K562 (cell line): ENCODE measurements around the gene CBFA2T3. TPM values are rescaled to one million over a fixed set of nuclear protein-coding genes. Genes with fewer than 3 reads are reported as not detected.

Experiments
- GTF2F1 ChIP-seq: IDR thresholded peaks from 2 replicates; pipeline ENCODE4 v1.6.1; 2011; ENCODE audit warnings: low read depth, low read length, improper control_type of control experiment
- HMG20B ChIP-seq: fragments of 250-450 bp; sonication (Bioruptor Pico); IDR thresholded peaks from 2 replicates; pipeline ENCODE4 v1.5.0; 2021; ENCODE audit warnings: mild to moderate bottlenecking
- ILK ChIP-seq: fragments of 450-650 bp; IDR thresholded peaks from 2 replicates; pipeline ENCODE4 v1.6.1; 2016; ENCODE audit warnings: missing genetic modification characterization, low read depth, mild to moderate bottlenecking, missing compliant biosample characterization, moderate library complexity, borderline replicate concordance
- KAT8 ChIP-seq: fragments of 450-650 bp; IDR thresholded peaks from 2 replicates; pipeline ENCODE4 v1.6.1; 2016; ENCODE audit warnings: low read depth, mild to moderate bottlenecking
- KDM2B ChIP-seq: fragments of 250-450 bp; sonication (Bioruptor Pico); IDR thresholded peaks from 2 replicates; pipeline ENCODE4 v1.8.0; 2021; ENCODE audit warnings: mild to moderate bottlenecking, moderate library complexity
- KLF1 ChIP-seq: fragments of 450-650 bp; IDR thresholded peaks from 2 replicates; pipeline ENCODE4 v1.6.1; 2016; ENCODE audit warnings: missing genetic modification characterization, missing compliant biosample characterization
- LCOR ChIP-seq: sonication (generic); formaldehyde crosslinking; IDR thresholded peaks from 2 replicates; pipeline ENCODE4 v1.8.0; 2022; ENCODE audit warnings: mild to moderate bottlenecking, missing genetic modification reagents
- MED1 ChIP-seq: sonication (generic); formaldehyde crosslinking; IDR thresholded peaks from 2 replicates; pipeline ENCODE4 v1.8.1; 2023; ENCODE audit warnings: missing genetic modification reagents, borderline replicate concordance
- PHF21A ChIP-seq: fragments of 450-650 bp; IDR thresholded peaks from 2 replicates; pipeline ENCODE4 v1.6.1; 2017; ENCODE audit warnings: low read depth, borderline replicate concordance
- POLR3A ChIP-seq: IDR thresholded peaks from 2 replicates; pipeline ENCODE4 v1.6.1; 2011; ENCODE audit warnings: borderline replicate concordance, mild to moderate bottlenecking, moderate library complexity; ENCODE audit not compliant: insufficient read length, insufficient read depth; ENCODE audit errors: extremely low read depth
- RFX7 ChIP-seq: fragments of 250-450 bp; sonication (Bioruptor Pico); IDR thresholded peaks from 2 replicates; pipeline ENCODE4 v1.5.1; 2021; ENCODE audit warnings: mild to moderate bottlenecking
- SFPQ ChIP-seq: fragments of 200-400 bp; formaldehyde crosslinking; IDR thresholded peaks from 2 replicates; pipeline ENCODE4 v1.6.1; 2017; ENCODE audit warnings: mild to moderate bottlenecking, low read depth, low read length, moderate library complexity
- SIX5 ChIP-seq, 2 experiments: IDR thresholded peaks; 2 replicates each; pipeline ENCODE4 v1.6.1; 2011; ENCODE audit warnings: low read length in 2 of 2, borderline replicate concordance in 1 of 2, low read depth in 1 of 2, mild to moderate bottlenecking in 1 of 2, moderate library complexity in 1 of 2; ENCODE audit not compliant: insufficient read depth in 1 of 2
- THRB ChIP-seq: fragments of 450-650 bp; formaldehyde crosslinking; conservative IDR thresholded peaks from 2 replicates; pipeline ENCODE4 v1.4.0; 2022; ENCODE audit warnings: mild to moderate bottlenecking, missing genetic modification characterization
- U2AF1 ChIP-seq: fragments of 200-400 bp; formaldehyde crosslinking; optimal IDR thresholded peaks from 2 replicates; pipeline ENCODE3; 2017; ENCODE audit warnings: mild to moderate bottlenecking, low read depth, low read length, moderate library complexity
- ZBTB17 ChIP-seq: fragments of 450-650 bp; formaldehyde crosslinking; IDR thresholded peaks from 2 replicates; pipeline ENCODE4 v1.4.0; 2020; ENCODE audit warnings: mild to moderate bottlenecking
- ZBTB2 ChIP-seq: fragments of 450-650 bp; IDR thresholded peaks from 2 replicates; pipeline ENCODE4 v1.6.1; 2016; ENCODE audit warnings: antibody characterized with exemption
- ZNF316 ChIP-seq: fragments of 450-650 bp; IDR thresholded peaks from 2 replicates; pipeline ENCODE4 v1.6.1; 2016
- ZNF76 ChIP-seq: fragments of 250-450 bp; sonication (Bioruptor Pico); IDR thresholded peaks from 2 replicates; pipeline ENCODE4 v1.4.0; 2020; ENCODE audit warnings: mild to moderate bottlenecking, moderate library complexity, borderline replicate concordance
- polyA plus RNA-seq, 8 experiments: library from polyadenylated mRNA; depleted of rRNA in 4 of 8; stranded (reverse) in 5 of 8; unstranded in 3 of 8; fragments of >200 nt; fragmentation: Nextera tagmentation in 2 of 8; fragmentation: Illumina TruSeq in 1 of 8; extraction: Ambion mirVana in 2 of 8; extraction: Trizol in 1 of 8; gene quantifications; 2 replicates each; pipeline versions ENCODE4 v1.2.1 to v1.2.3, GENCODE V29; 2011 to 2014; ENCODE audit warnings: inconsistent platforms in 1 of 8, missing spikeins in 1 of 8
- total RNA-seq, 7 experiments: library from RNA; depleted of rRNA in 6 of 7; stranded (reverse); fragments of >200 nt in 6 of 7; fragmentation: Illumina TruSeq in 2 of 7; extraction: Trizol in 2 of 7; gene quantifications; 2 replicates each; pipeline versions ENCODE4 v1.2.1 to v1.2.3, GENCODE V29; 2011 to 2021; ENCODE audit warnings: low replicate concordance in 1 of 7
- TF ChIP-seq, protein P1 (sequence below), 2 experiments: IDR thresholded peaks in 1 of 2; conservative IDR thresholded peaks in 1 of 2; 2 replicates each; pipeline ENCODE4 v1.6.1; 2016; ENCODE audit warnings: low read depth in 2 of 2, mild to moderate bottlenecking in 1 of 2, missing compliant biosample characterization in 1 of 2, missing genetic modification characterization in 1 of 2, moderate library complexity in 1 of 2
- TF ChIP-seq, protein P2 (sequence below): sonication (generic); formaldehyde crosslinking; IDR thresholded peaks from 2 replicates; pipeline ENCODE4 v1.9.0; 2022; ENCODE audit warnings: mild to moderate bottlenecking, missing genetic modification reagents

CBFA2T3 gene
- total and polyA plus RNA-seq, 9 of the 15 experiments (the other 6 are each of a cell fraction or from before 2014, with no cell fraction given): 2.3 to 145 (median 6.7) TPM

- TF ChIP-seq SFPQ: no peak
- TF ChIP-seq GTF2F1: no peak
- no peak for TF ChIP-seq MED1 (CRISPR knock-in tag)
- TF ChIP-seq HMG20B (CRISPR knock-in tag): no peak
- TF ChIP-seq, protein P1, sequence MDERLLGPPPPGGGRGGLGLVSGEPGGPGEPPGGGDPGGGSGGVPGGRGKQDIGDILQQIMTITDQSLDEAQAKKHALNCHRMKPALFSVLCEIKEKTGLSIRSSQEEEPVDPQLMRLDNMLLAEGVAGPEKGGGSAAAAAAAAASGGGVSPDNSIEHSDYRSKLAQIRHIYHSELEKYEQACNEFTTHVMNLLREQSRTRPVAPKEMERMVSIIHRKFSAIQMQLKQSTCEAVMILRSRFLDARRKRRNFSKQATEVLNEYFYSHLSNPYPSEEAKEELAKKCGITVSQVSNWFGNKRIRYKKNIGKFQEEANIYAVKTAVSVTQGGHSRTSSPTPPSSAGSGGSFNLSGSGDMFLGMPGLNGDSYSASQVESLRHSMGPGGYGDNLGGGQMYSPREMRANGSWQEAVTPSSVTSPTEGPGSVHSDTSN (CRISPR knock-in tag; IDR thresholded peaks at IDR 0.05; ENCODE audit: low read depth): no peak
- TF ChIP-seq, protein P1 (tag; conservative IDR thresholded peaks at IDR 0.05; ENCODE audit: low read depth): no peak
- TF ChIP-seq ZNF316: no peak
- no peak for TF ChIP-seq KDM2B (CRISPR knock-in tag)
- no peak for TF ChIP-seq KAT8
- TF ChIP-seq LCOR (CRISPR knock-in tag): no peak
- TF ChIP-seq POLR3A: no peak
- no peak for TF ChIP-seq ZBTB2
- TF ChIP-seq RFX7 (CRISPR knock-in tag): no peak
- no peak for TF ChIP-seq ZBTB17
- no peak for TF ChIP-seq KLF1 (tag)
- 0 out of 2 replicates have a peak, but pooled peaks have one; percentile 47 for TF ChIP-seq PHF21A
- TF ChIP-seq THRB (CRISPR knock-in tag): no peak; the same call in 1 of the 2 replicates
- TF ChIP-seq ILK (tag): no peak
- no peak for TF ChIP-seq SIX5 (IDR thresholded peaks at IDR 0.05; ENCODE audit: borderline replicate concordance in 1 of 2, insufficient read depth in 1 of 2, low read depth in 1 of 2, low read length in 2 of 2)
- no peak for TF ChIP-seq U2AF1
- TF ChIP-seq, protein P2, sequence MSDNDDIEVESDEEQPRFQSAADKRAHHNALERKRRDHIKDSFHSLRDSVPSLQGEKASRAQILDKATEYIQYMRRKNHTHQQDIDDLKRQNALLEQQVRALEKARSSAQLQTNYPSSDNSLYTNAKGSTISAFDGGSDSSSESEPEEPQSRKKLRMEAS (CRISPR knock-in tag): peak; percentile 53
- no peak for TF ChIP-seq ZNF76 (CRISPR knock-in tag)
Observed at GRCh38 chr16:88993166-88993761, 16.3 kb upstream of the CBFA2T3 start (continued).
